DMS114 treated with DMSO at 0.1 percent for 48 hours (cell line): ENCODE results near the gene NEURL4.
"Not testable (repeated sequence)": the region's sequence is repeated elsewhere in the genome, so short reads cannot be mapped to it uniquely, and the experiment has no call there.

Source experiments
- DNase-seq: peaks from one replicate; lab custom pipeline; 2025; ENCODE audit not compliant: unreplicated experiment; lab: John Stamatoyannopoulos, UW

Gene NEURL4

DNA sequence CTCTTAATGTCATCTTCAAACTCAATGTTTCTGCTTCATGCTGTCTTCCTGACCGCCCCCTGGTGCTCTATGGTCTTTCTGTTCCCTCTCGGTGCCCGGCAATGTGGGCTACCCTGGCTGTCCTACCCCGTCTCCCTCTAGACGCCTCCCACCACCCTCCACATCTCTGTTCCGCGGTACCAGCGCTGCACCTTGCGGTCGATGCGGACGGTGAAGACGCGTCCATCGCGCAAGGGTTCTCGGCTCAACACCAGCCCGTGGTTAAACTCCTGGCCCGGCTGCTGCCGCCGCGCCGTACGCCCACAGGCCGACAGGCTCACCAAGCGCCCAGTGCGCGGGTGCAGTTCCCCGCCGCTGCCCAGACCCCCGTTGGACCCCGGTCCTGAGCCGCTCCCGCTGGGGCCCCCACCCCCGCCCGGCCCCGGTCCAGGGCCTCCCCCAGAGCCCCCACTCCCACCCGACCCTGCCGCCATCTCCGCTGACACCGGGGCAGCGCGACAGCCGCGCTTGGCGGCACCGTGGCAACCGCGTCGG is at the start of gene NEURL4:
NEURL4 (minus strand) TSS at position 496 of the 534 bp plus-strand sequence; CDS start at position 473, 23 bp downstream.
- no peak for DNase-seq

GRCh38 chr17:7374353-7374752 is 45.2 kb upstream of the NEURL4 start:
- no peak for DNase-seq

GRCh38 chr17:7370853-7371252 is 41.7 kb upstream of the NEURL4 start:
- no peak for DNase-seq

GRCh38 chr17:7369825-7370224 is 40.7 kb upstream of the NEURL4 start:
- no peak for DNase-seq

GRCh38 chr17:7368599-7368994 is 39.5 kb upstream of the NEURL4 start:
- DNase-seq = not testable (repeated sequence)

GRCh38 chr17:7367918-7368598 is 38.9 kb upstream of the NEURL4 start:
- no peak for DNase-seq

GRCh38 chr17:7367083-7367482 is 37.9 kb upstream of the NEURL4 start:
- no peak for DNase-seq

- DNase-seq = not testable (repeated sequence)
These were observed 36.8 kb upstream of the NEURL4 start for GRCh38 chr17:7365963-7366362.

GRCh38 chr17:7363311-7363710 is 34.2 kb upstream of the NEURL4 start:
- no peak for DNase-seq

DNA sequence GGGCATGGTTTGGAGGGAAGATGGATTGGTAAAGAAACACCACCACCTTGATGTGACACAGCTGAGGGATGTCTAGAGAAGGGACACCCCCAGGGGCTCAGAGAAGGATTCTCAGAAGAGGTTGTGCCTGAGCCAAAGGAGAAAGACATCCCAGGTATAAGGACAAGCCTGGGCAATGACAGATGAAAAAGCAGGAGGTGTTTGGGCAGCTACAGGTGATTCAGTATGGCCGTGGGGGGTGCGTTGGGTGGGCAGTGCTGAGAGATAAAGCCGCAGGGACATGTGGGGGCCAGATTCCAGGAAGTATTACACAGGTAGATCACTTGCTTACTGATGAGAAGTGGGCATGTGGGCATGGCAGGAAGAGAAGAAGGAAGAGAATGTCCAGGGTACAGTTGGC is 32.8 kb upstream of the NEURL4 start:
- DNase-seq = no peak

GRCh38 chr17:7357381-7357780 is 28.2 kb upstream of the NEURL4 start:
- no peak for DNase-seq

DNA sequence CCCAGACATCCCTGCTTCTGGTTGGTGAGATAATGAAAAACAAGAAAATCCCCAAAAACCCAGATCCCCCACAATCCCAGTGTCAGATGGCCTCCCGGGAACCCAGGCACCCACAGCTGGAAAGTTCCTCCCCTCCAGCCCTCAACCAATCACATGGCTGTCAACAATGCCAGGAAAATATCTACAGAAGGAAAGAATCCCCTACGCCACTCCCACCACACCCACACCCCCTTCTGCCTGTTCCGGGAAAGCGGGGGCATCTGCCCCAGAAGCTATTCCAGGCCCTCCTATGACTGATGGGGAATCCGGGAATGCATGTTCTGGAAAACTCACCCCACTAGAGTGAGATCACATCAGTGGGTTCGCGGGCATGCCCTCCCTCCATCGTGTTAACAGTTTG is 27.6 kb upstream of the NEURL4 start:
- no peak for DNase-seq

DNA sequence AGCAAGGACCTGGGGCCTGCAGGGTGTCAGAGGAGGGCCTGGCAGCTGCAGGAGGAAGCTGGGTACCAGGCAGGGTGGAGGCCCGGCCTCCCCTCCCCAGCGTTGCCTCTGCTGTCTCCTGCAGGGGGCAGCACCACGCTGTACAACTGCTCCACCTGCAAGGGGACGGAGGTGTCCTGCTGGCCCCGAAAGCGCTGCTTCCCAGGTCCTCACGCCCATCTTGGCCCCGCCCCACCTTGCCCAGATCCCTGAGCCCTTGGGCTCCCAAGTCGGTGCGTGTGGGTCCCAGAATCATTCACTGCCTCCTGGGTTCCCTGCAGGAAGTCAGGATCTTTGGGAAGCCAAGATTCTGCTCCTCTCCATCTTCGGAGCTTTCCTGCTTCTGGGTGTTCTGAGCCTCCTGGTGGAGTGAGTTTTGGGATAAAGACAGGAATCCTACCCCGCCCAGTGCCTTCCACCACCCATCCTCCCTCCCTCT is 27.0 kb upstream of the NEURL4 start:
- DNase-seq = peak; percentile 11

DNA sequence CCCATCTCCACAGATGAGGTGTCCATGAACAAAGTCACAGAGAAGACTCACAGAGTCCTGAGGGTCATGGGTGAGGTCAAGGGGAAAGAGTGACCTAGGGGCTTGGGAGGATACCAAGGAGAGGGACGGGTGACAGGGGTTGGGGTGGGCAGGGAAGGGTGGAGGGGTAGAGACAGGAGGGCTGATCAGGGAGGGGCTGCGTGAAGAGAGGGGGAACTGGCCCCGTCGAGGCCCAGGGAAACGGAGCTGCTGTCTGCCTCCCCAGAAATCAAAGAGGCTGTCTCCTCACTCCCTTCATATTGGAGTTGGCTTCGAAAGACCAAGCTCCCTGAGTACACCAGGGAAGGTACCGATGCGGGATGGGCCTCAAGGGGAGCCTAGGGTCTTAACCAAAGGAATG is 26.4 kb upstream of the NEURL4 start:
- DNase-seq = no peak

- DNase-seq = no peak
These were observed 25.9 kb upstream of the NEURL4 start, which contains the start of gene TMEM95 for GRCh38 chr17:7355053-7355452. TMEM95 (plus strand) TSS chr17:7355156; CDS start chr17:7355205, 49 bp downstream.

DNA sequence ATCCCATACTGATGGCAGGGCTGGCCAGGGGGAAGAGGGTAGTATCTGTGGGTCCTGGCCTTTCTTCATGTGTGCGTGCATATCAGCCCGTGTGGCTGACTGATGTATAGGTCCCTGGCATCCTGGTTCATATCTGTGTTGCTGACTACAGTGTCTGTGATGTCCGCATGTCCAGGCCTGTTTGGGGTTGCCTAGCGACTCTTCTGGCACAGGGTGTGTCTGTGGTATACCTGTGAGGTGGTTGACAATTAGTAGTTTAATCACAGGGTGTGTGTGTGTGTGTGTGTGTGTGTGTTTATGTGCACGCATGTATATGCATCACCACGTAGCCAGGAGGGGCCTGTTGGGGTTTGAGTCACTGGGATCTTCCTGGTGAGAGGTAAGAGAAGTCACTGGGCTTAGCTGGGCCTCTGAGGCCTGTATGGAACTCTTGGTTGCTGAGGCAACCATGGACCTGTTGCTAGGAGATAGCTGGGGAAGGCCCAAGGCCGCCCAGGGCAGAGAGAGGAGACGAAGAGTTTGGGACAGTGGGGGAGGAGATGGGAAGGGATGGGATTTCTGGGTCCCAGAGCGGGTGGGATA is 25.2 kb upstream of the NEURL4 start:
- DNase-seq = no peak

GRCh38 chr17:7352910-7353635 is 23.9 kb upstream of the NEURL4 start:
- no peak for DNase-seq

DNA sequence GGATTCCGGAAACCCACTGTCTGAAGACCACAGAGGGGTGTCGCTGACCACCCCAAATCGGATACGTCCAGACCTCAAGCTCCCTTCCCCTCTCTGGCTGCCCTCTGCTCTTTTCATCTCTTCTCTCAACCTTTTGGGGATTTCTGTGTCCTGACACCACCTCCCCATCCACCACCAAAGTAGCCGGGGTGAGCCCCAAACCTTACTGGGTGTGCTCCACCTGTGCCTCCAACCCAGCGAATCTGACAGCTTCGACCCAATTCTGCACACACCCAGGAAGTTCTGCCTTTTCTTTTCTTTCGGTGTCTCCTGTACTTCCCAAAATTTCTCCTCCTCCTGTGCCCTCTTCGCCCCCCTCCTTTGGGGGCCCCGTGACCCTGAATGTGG is 23.4 kb upstream of the NEURL4 start:
- DNase-seq = no peak

DNA sequence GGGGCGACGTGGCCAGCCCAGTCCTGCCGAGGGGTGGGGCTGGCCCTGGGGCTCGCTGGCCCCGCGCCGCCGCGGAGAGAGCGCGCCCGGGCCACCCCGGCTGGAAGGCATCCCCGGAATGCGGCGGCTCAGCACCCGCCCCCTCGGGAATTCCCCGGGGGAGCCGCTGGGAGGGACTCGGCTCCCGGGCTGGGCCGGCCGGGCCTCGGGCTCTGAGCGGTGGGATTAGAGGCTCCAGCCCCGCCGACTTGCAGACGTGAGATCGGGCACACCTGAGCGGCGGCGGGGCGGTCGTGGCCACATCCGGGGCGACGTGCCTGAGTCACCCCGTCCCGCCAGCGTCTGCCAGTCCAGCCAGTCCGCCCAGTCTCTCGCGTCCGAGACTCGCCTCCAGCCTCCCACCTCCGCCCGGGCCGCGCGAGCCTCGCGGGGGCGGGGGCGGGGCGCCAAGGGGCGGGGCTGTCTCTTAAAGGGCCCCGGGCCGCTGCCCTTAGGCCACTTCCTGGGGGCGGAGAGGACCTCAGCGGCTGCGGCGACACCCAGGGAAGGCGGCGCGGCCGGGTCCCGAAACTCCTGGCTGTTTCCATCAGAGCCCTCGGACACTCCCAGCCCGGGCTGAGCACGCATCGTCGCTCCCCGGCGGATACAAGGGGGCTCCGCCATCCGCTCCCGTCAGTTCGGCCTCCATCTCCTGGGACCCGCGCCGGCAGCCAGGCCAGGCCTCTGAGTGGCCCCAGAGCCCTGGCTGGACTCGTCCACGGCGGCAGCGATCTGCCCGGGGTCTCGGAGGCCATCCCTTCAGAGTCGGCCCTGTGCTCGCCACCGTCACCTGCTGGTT is 22.7 kb upstream of the NEURL4 start, which contains the start of gene KCTD11:
KCTD11 (plus strand) TSS at position 498 of the 838 bp plus-strand sequence.
- DNase-seq = peak; percentile 63

DNA sequence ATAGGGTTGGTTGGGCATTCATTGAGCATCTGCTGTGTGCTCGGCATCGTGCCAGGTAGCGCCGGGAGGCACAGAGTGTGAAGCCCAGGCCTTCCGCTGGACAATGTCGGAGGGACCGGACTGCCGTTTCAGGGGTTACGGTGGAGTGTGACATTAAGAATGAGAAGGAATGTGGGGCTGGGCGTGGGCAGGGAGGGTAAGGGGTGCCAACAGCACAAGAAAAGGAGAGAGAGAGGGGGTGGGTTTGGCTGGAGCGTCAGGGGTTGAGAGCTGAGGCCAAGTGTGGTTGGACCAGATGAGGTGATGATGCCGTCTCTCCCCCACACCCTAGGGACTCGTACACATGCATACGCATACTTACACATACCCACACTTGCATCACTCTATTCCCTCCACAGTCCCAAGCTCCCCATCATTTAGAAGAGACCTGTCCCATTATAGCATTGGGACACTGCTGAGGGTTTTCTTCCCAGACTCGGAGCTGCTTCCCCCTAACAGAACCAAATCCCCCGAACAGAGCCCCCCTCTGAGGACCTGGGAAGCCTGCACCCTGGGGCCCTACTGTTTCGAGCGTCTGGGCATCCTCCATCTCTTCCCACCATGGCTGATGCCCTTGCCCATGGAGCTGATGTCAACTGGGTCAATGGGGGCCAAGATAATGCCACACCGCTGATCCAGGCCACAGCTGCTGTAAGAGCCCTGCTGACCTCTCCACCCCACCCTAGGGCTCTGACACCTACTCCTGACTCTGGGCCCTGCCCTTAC is 19.5 kb upstream of the NEURL4 start:
- DNase-seq = no peak
